GM12865 (cell line): ENCODE data around the gene FAM120C.

ENCODE experiments used
- DNase-seq: peaks from one replicate; pipeline ENCODE4 v3.0.0; 2010; ENCODE audit warnings: low read depth
- H3K4me3 ChIP-seq: 2 replicates; pipeline ENCODE4 v1.5.1; 2011; ENCODE audit warnings: mild to moderate bottlenecking, low read depth, low read length, control low read depth
- TF ChIP-seq, protein P1 (sequence below): IDR thresholded peaks from 2 replicates; pipeline ENCODE4 v1.5.1; 2011; ENCODE audit warnings: low read length, control low read depth, low read depth, inconsistent platforms; ENCODE audit not compliant: insufficient read depth; ENCODE audit errors: missing control alignments

Gene FAM120C

DNA sequence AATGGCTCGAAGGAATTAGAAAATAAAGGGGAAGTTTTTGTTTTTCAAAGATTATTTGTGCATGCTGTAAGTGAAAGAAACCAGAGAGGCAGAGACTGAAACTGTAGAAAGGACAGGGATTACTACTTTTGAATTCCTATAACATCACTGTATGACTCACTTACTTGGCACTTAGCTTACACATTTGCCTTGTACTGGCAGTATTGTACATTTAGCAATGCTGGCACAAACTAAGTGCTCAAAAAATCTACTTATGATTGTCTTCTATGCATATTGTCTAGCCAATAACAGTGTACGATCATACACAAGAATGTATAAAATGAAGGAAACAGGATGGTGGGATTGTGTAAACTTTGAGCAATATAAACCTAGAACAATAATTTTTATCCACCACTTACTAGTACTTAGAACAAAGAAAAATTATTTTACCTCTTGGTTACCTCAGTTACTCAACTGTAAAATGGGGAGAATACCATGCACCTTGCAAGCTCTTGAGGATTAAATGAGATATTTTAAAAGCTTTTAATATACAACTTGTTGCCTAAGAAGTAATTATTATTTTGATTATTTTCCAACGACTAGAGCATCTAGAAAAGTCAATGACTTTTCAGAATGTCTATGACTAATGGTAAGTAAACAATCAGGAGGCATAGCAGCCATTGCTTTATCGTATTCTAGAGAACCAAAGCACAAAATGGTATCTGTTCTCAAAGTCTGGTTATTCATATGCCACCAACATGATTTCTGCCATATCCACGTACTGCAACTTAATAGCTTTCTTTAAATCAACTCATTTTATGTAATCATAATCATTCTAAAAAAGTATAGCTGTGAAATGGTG lies 4.7 kb downstream of the FAM120C start:
- peak; percentile 3 for DNase-seq
- no peak overlapping the region for H3K4me3 ChIP-seq
- TF ChIP-seq, protein P1, sequence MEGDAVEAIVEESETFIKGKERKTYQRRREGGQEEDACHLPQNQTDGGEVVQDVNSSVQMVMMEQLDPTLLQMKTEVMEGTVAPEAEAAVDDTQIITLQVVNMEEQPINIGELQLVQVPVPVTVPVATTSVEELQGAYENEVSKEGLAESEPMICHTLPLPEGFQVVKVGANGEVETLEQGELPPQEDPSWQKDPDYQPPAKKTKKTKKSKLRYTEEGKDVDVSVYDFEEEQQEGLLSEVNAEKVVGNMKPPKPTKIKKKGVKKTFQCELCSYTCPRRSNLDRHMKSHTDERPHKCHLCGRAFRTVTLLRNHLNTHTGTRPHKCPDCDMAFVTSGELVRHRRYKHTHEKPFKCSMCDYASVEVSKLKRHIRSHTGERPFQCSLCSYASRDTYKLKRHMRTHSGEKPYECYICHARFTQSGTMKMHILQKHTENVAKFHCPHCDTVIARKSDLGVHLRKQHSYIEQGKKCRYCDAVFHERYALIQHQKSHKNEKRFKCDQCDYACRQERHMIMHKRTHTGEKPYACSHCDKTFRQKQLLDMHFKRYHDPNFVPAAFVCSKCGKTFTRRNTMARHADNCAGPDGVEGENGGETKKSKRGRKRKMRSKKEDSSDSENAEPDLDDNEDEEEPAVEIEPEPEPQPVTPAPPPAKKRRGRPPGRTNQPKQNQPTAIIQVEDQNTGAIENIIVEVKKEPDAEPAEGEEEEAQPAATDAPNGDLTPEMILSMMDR, result no peak

DNA sequence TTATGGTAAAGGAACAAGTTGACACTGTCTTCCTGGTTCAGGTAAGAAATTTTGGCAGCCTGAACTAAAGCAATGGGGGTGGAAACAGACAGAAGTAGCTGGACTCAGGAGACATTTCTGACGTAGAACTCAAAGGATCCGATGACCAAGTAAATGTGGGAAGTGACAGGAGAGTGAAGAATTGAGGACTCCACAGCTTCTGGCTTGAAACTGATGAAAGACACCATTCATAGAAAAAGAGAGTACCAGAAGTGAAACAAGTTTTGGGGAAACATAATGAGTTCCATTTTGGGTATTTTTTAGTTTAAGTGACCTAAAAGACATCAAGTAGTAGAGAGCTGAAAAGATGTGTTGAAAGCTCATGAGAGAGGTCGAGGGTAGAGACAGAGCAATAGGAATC lies 5.7 kb downstream of the FAM120C start:
- TF ChIP-seq, protein P1, result no peak
- no peak overlapping the region for H3K4me3 ChIP-seq
- DNase-seq, result no peak

DNA sequence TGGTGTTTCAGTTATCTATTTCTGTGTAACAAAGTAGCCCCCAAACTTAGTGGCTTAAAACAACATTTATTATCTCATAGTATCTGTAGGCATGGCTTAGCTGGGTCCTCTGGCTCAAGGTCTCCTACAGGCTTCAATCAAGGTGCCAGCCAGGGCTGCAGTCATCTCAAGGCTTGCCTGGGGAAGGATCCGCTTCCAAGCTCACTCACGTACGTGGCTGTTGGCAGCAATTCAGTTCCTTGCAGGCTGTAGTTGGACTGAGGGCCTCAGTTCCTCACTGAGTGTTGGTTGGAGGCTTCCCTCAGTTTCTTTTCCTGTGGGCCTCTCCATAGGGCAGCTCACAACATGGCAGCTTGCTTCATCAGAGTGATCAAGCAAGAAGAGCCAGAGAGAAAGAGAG lies 9.3 kb downstream of the FAM120C start:
- no peak for DNase-seq
- no peak overlapping the region for H3K4me3 ChIP-seq
- TF ChIP-seq, protein P1, result no peak

DNA sequence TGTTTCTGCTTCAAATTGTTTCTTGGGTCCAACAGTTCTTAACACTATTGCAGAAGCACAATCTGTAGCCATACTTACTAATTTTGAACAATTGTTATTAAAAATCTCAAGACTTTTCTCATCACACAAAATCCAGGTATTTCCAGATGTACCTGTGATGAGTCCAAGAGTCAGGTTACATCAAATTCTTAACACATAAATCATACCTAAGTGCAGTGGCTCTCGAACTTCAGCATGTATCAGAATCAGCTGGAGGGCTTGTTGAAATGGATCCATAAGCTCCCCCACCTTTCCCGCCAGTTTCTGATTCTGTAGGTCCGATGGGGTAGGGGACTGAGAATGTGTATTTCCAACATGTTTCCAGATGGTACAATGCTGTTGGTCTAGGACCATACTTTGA lies 10.6 kb downstream of the FAM120C start:
- DNase-seq, result no peak
- TF ChIP-seq, protein P1, result no peak
- H3K4me3 ChIP-seq, result no peak overlapping the region

DNA sequence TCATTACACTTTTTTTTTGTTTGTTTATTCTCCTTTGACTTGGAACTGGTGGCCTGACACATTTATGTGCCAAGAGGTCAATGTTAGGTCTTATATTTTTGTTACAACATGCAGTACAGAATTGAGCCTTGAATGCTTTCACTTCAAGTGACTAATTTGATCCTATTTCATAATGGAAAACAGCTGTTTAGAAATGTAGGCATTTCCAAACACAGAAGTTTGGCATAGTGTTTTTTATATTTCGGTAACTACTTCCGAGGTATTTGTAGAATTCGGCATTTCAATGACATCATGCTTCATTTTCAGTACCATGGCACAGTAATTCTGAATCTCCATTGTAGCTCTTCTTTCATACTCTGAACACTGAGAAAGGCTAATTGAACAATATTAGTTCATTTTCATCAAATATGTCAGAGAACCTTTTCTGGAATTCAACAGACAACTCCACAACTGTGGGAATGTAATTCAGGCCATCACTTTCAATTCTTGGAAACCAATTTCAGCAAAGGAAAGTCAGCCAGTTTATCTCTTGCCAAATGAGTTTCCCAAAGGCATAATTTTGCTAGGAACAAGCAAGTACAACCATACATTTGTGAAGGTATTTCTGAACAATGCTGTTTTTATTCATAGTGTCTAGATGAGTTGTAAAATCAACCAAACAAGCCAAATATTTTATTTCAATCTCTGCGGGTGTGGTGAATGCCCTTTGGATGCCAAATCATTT lies 11.4 kb downstream of the FAM120C start:
- no peak overlapping the region for H3K4me3 ChIP-seq
- DNase-seq, result no peak
- TF ChIP-seq, protein P1, result no peak

DNA sequence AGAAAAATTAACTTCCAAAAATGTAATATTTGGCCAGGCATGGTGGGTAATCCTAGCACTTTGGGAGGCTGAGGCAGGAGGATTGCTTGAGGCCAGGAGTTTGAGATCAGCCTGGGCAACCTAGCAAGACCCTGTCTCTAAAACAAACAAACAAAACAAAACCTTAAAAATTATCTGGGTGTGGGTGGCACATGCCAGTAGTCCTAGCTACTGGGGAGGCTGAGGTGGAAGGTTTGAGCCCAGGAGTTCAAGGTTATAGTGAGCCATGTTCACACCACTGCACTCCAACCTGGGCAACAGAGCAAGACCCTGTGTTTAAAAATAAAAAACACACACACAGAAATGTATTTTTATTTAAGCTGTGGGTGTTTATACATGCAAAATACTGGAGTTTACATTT lies 12.0 kb downstream of the FAM120C start:
- no peak overlapping the region for H3K4me3 ChIP-seq
- no peak for DNase-seq
- TF ChIP-seq, protein P1, result no peak

DNA sequence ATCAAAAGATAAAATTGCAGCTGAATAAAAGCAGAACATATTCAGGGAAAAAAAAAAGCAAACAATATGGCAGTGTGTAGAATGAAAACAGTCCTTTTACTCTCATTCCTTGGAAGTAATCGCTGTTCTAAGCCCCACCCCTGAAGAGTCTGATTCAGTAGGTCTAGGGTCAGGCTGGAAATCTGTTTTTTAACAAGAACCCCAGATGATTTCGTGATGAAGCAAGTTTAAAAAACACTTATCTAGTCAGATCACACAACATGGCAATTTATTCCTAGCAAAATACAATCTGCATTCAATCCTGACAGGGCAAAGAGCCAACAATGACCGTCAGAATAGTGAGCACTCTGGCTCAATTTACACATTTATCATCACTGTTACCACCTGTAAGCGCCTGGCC lies 16.1 kb downstream of the FAM120C start:
- no peak overlapping the region for H3K4me3 ChIP-seq
- TF ChIP-seq, protein P1, result no peak
- DNase-seq, result no peak
